Uterus (tissue), 2 donors: Measurements from ENCODE around the gene TEPSIN.

ENCODE experiments used
- CTCF ChIP-seq, 4 experiments: fragments of 200-600 bp in 2 of 4; fragments of 450-650 bp in 2 of 4; sonication (generic) in 2 of 4; IDR thresholded peaks; one replicate each; pipeline ENCODE4 v1.5.1; 2016 to 2019; ENCODE audit warnings: antibody characterized with exemption in 4 of 4, mild to moderate bottlenecking in 2 of 4, moderate library complexity in 1 of 4
- POLR2A ChIP-seq, 2 donors: fragments of 450-650 bp; IDR thresholded peaks; one replicate each; pipeline ENCODE4 v1.6.1; 2016; ENCODE audit warnings: antibody characterized with exemption in 2 of 2, mild to moderate bottlenecking in 1 of 2, moderate library complexity in 1 of 2

- no peak for TF ChIP-seq CTCF (IDR thresholded peaks at IDR 0.05)
- TF ChIP-seq POLR2A (IDR thresholded peaks at IDR 0.05), result no peak
These were observed 56.3 kb downstream of the TEPSIN start for GRCh38 chr17:81182596-81182995.
